H1 (cell line): Measurements from ENCODE around the gene BTRC. TPM values are rescaled to one million over a fixed set of nuclear protein-coding genes. Genes with fewer than 3 reads are reported as not detected.

ENCODE experiments used
- CTCF ChIA-PET: fragments of 300-600 bp; sonication (Branson Sonifier 250); formaldehyde crosslinking; loops from one replicate; lab custom pipeline; 2021; ENCODE audit not compliant: partially characterized antibody; lab: Charles Lee
- POLR2A ChIA-PET: fragments of 300-600 bp; sonication (Branson Sonifier 250); formaldehyde crosslinking; loops from one replicate; lab custom pipeline; 2021; ENCODE audit warnings: inconsistent platforms; ENCODE audit not compliant: partially characterized antibody; lab: Charles Lee
- DNase-seq, 2 experiments: peaks; one replicate each; pipeline versions ENCODE4 v3.0.0 to v3.0.0-alpha.2; 2010 to 2022; ENCODE audit warnings: low spot score in 2 of 2, low read depth in 1 of 2, mixed read lengths in 1 of 2
- FAIRE-seq: peaks from 2 replicates; lab custom pipeline; 2011; peaks lifted over from hg19 to GRCh38; lab: Jason Lieb, UNC
- H2AFZ ChIP-seq: 2 replicates; pipeline ENCODE4 v1.8.1; 2012; ENCODE audit warnings: low read length, inconsistent platforms
- H2AK5ac ChIP-seq: 2 replicates; pipeline ENCODE4 v1.6.1; 2013; ENCODE audit warnings: low read depth, low read length
- H2BK120ac ChIP-seq: replicated peaks from 2 replicates; pipeline ENCODE3; 2013; ENCODE audit warnings: low read depth, low read length, inconsistent platforms
- H2BK12ac ChIP-seq: 2 replicates; pipeline ENCODE4 v1.6.1; 2013; ENCODE audit warnings: low read depth, low read length
- H2BK15ac ChIP-seq: 2 replicates; pipeline ENCODE4 v1.6.1; 2013; ENCODE audit warnings: low read length
- H2BK20ac ChIP-seq: 2 replicates; pipeline ENCODE4 v1.6.1; 2013; ENCODE audit warnings: low read length
- H2BK5ac ChIP-seq: 2 replicates; pipeline ENCODE4 v1.6.1; 2013; ENCODE audit warnings: low read depth, low read length
- H3K14ac ChIP-seq: 2 replicates; pipeline ENCODE4 v1.6.1; 2013; ENCODE audit warnings: inconsistent platforms; ENCODE audit not compliant: insufficient read length
- H3K18ac ChIP-seq: 2 replicates; pipeline ENCODE4 v1.6.1; 2013; ENCODE audit warnings: low read length; ENCODE audit errors: extremely low read depth
- H3K23ac ChIP-seq: 2 replicates; pipeline ENCODE4 v1.6.1; 2013; ENCODE audit warnings: inconsistent platforms; ENCODE audit not compliant: insufficient read length
- H3K23me2 ChIP-seq: 2 replicates; pipeline ENCODE4 v1.6.1; 2013; ENCODE audit warnings: low read depth, low read length
- H3K27ac ChIP-seq: 2 replicates; pipeline ENCODE4 v1.6.1; 2011; ENCODE audit warnings: low read depth, low read length, inconsistent platforms
- H3K27me3 ChIP-seq, 4 experiments: replicated peaks in 1 of 4; 1 replicate in 1 of 4; 2 replicates in 3 of 4; pipeline versions ENCODE4 v1.6.1 to v1.8.1; 2011 to 2013; ENCODE audit warnings: low read length in 3 of 4, mild to moderate bottlenecking in 3 of 4, inconsistent platforms in 2 of 4, mixed read lengths in 2 of 4, moderate library complexity in 1 of 4; ENCODE audit not compliant: control insufficient read depth in 3 of 4, insufficient read depth in 3 of 4; ENCODE audit errors: extremely low read depth in 1 of 4
- H3K36me3 ChIP-seq, 4 experiments: 2 replicates each; pipeline versions ENCODE4 v1.6.1 to v1.8.1; 2011 to 2013; ENCODE audit warnings: mild to moderate bottlenecking in 4 of 4, low read length in 3 of 4, moderate library complexity in 2 of 4, control low read depth in 1 of 4, inconsistent platforms in 1 of 4; ENCODE audit not compliant: insufficient read depth in 4 of 4, control insufficient read depth in 2 of 4
- H3K4ac ChIP-seq: replicated peaks from 2 replicates; pipeline ENCODE3; 2013; ENCODE audit warnings: low read length, low read depth, mixed read lengths, inconsistent platforms; ENCODE audit not compliant: insufficient read length
- H3K4me1 ChIP-seq, 4 experiments: replicated peaks in 1 of 4; 1 replicate in 1 of 4; 2 replicates in 3 of 4; pipeline versions ENCODE4 v1.6.1 to v1.8.1; 2011 to 2013; ENCODE audit warnings: low read length in 3 of 4, inconsistent platforms in 2 of 4, mixed read lengths in 1 of 4; ENCODE audit not compliant: insufficient read depth in 4 of 4, control insufficient read depth in 3 of 4
- H3K4me2 ChIP-seq, 2 experiments: 2 replicates each; pipeline versions ENCODE4 v1.6.1 to v1.8.1; 2011 to 2013; ENCODE audit warnings: low read depth in 2 of 2, low read length in 2 of 2, control low read depth in 1 of 2, inconsistent platforms in 1 of 2, mild to moderate bottlenecking in 1 of 2; ENCODE audit not compliant: insufficient read depth in 1 of 2
- H3K4me3 ChIP-seq, 4 experiments: fragments of 200-600, 300-600 bp in 1 of 4; sonication (generic), shearing (Covaris generic), sonication (Bioruptor Twin) in 1 of 4; 2 replicates each; pipeline versions ENCODE4 v1.5.1 to v1.8.1; 2011 to 2016; ENCODE audit warnings: low read length in 4 of 4, low read depth in 3 of 4, control low read depth in 2 of 4, inconsistent platforms in 2 of 4, mild to moderate bottlenecking in 2 of 4, mixed read lengths in 1 of 4, moderate library complexity in 1 of 4; ENCODE audit not compliant: insufficient read depth in 2 of 4; ENCODE audit errors: extremely low read depth in 1 of 4
- H3K56ac ChIP-seq: replicated peaks from 2 replicates; pipeline ENCODE3; 2013; ENCODE audit warnings: low read depth, mild to moderate bottlenecking, mixed read lengths, low read length, inconsistent platforms; ENCODE audit not compliant: insufficient read length
- H3K79me1 ChIP-seq: 2 replicates; pipeline ENCODE4 v1.6.1; 2013; ENCODE audit warnings: low read depth, low read length, control low read depth
- H3K79me2 ChIP-seq, 2 experiments: 2 replicates each; pipeline versions ENCODE4 v1.6.1 to v1.8.1; 2012 to 2013; ENCODE audit warnings: low read length in 2 of 2, mild to moderate bottlenecking in 2 of 2, inconsistent platforms in 1 of 2; ENCODE audit not compliant: insufficient read depth in 2 of 2, control insufficient read depth in 1 of 2
- H3K9ac ChIP-seq, 4 experiments: replicated peaks in 1 of 4; 1 replicate in 1 of 4; 2 replicates in 3 of 4; pipeline versions ENCODE4 v1.6.1 to v1.8.1; 2011 to 2013; ENCODE audit warnings: low read depth in 3 of 4, low read length in 3 of 4, control low read depth in 2 of 4, mild to moderate bottlenecking in 2 of 4, moderate library complexity in 2 of 4, inconsistent platforms in 1 of 4; ENCODE audit errors: extremely low read depth in 1 of 4
- H3K9me3 ChIP-seq, 2 experiments: 2 replicates each; pipeline versions ENCODE4 v1.6.1 to v1.8.1; 2012 to 2013; ENCODE audit warnings: mild to moderate bottlenecking in 2 of 2, moderate library complexity in 2 of 2, control low read depth in 1 of 2, inconsistent platforms in 1 of 2, low read depth in 1 of 2, low read length in 1 of 2, mixed read lengths in 1 of 2; ENCODE audit not compliant: insufficient read depth in 2 of 2
- H4K20me1 ChIP-seq, 2 experiments: replicated peaks in 1 of 2; 2 replicates each; pipeline versions ENCODE3 to v1.8.1; 2011 to 2013; ENCODE audit warnings: inconsistent platforms in 2 of 2, low read length in 2 of 2, mild to moderate bottlenecking in 1 of 2; ENCODE audit not compliant: insufficient read depth in 2 of 2, control insufficient read depth in 1 of 2
- H4K5ac ChIP-seq: 2 replicates; pipeline ENCODE4 v1.6.1; 2013; ENCODE audit warnings: low read length, low read depth, mixed read lengths, inconsistent platforms; ENCODE audit not compliant: insufficient read length
- H4K8ac ChIP-seq: 2 replicates; pipeline ENCODE4 v1.8.0; 2013; ENCODE audit warnings: mild to moderate bottlenecking, moderate library complexity, low read length, inconsistent platforms; ENCODE audit not compliant: insufficient read depth; ENCODE audit errors: extremely low read depth
- H4K91ac ChIP-seq: replicated peaks from 2 replicates; pipeline ENCODE3; 2013; ENCODE audit warnings: low read length, mixed read lengths, inconsistent platforms; ENCODE audit not compliant: insufficient read length
- CHD2 ChIP-seq: IDR thresholded peaks from 2 replicates; pipeline ENCODE4 v1.6.1; 2012; ENCODE audit warnings: low read length, improper control_type of control experiment
- CREB1 ChIP-seq: IDR thresholded peaks from 2 replicates; pipeline ENCODE4 v1.6.1; 2012; ENCODE audit warnings: inconsistent platforms
- CTCF ChIP-seq, 3 experiments: IDR thresholded peaks; 1 replicate in 2 of 3; 2 replicates in 1 of 3; pipeline versions ENCODE4 v1.5.1 to v1.6.1; 2011; ENCODE audit warnings: low read length in 3 of 3, mild to moderate bottlenecking in 3 of 3, inconsistent platforms in 2 of 3, low read depth in 1 of 3, moderate library complexity in 1 of 3; ENCODE audit not compliant: insufficient read depth in 1 of 3; ENCODE audit errors: control extremely low read depth in 1 of 3
- JUN ChIP-seq: IDR thresholded peaks from 2 replicates; pipeline ENCODE4 v1.6.1; 2011; ENCODE audit warnings: low read depth, mild to moderate bottlenecking, improper control_type of control experiment, low read length
- KDM4A ChIP-seq: IDR thresholded peaks from one replicate; pipeline ENCODE4 v1.7.1; 2012; ENCODE audit warnings: low read depth, mild to moderate bottlenecking, moderate library complexity, low read length, inconsistent platforms; ENCODE audit not compliant: severe bottlenecking
- MAX ChIP-seq: IDR thresholded peaks from 2 replicates; pipeline ENCODE4 v1.6.1; 2012; ENCODE audit warnings: inconsistent platforms
- NRF1 ChIP-seq: IDR thresholded peaks from 2 replicates; pipeline ENCODE4 v1.6.1; 2011; ENCODE audit warnings: mild to moderate bottlenecking, low read depth, low read length, improper control_type of control experiment
- POLR2AphosphoS5 ChIP-seq: IDR thresholded peaks from 2 replicates; pipeline ENCODE4 v1.6.1; 2011; ENCODE audit warnings: low read depth, low read length
- RAD21 ChIP-seq, 2 experiments: IDR thresholded peaks in 1 of 2; conservative IDR thresholded peaks in 1 of 2; 2 replicates each; pipeline ENCODE4 v1.6.1; 2011; ENCODE audit warnings: low read depth in 2 of 2, low read length in 2 of 2, improper control_type of control experiment in 1 of 2, inconsistent platforms in 1 of 2, mild to moderate bottlenecking in 1 of 2, moderate library complexity in 1 of 2
- WGBS, 2 experiments: shearing (Covaris generic) in 1 of 2; methylation state at CpG; one replicate each; pipeline versions ENCODE4 v1.1.6 to v1.1.7; 2013 to 2015; ENCODE audit warnings: low lambda C conversion rate in 2 of 2, mixed read lengths in 2 of 2, inconsistent platforms in 1 of 2, low coverage in 1 of 2, missing lambda C conversion rate in 1 of 2; ENCODE audit not compliant: insufficient replicate concordance in 2 of 2, insufficient coverage in 1 of 2, insufficient read length in 1 of 2; ENCODE audit errors: extremely low coverage in 1 of 2, missing lambda C conversion rate in 1 of 2; 5-methylcytosine and 5-hydroxymethylcytosine counted together
- polyA plus RNA-seq, 7 experiments: library from polyadenylated mRNA; depleted of rRNA in 3 of 7; stranded (reverse) in 5 of 7; unstranded in 2 of 7; fragments of >200 nt in 5 of 7; fragments of 200-250 nt in 2 of 7; gene quantifications; 1 replicate in 5 of 7; 2 replicates in 1 of 7; 4 replicates in 1 of 7; pipeline versions ENCODE4 v1.2.1 to v1.2.3, GENCODE V29; 2011 to 2013; ENCODE audit warnings: missing spikeins in 2 of 7, mixed read lengths in 2 of 7
- total RNA-seq: library from RNA; stranded (reverse); fragmentation: NEBNext Ultra II Directional; extraction: Animal tissue kit (Norgen Biotek cat#: 25700); gene quantifications from 2 replicates; pipeline ENCODE4 v1.2.1, GENCODE V29; 2021

The BTRC gene
- total and polyA plus RNA-seq, 2 of the 8 experiments (the other 6 are each of a cell fraction or from before 2014, with no cell fraction given) = 9.9 to 24.7 TPM

- WGBS, 2 experiments = 92% methylated on average over 18 of the region's 21 CpGs; no CpG with 5 or more reads in 1 of the 2 experiments
- no peak overlapping the region for H4K8ac ChIP-seq
- CTCF ChIA-PET = interaction anchor here (0.7 to 5.9 kb wide), 5 partner anchors 10 to 34 kb away, joined by 3 to 42 read pairs (median 11); no protein-coding TSS in a partner anchor
- no peak overlapping the region for H2BK20ac ChIP-seq
- DNase-seq (no peak), FAIRE-seq (no peak)
- no peak overlapping the region for H2AK5ac ChIP-seq
- H3K4me3 ChIP-seq = no peak overlapping the region
- no peak overlapping the region for H2AFZ ChIP-seq
- H3K27ac ChIP-seq = no peak overlapping the region
- H3K9ac ChIP-seq = no peak overlapping the region; a peak in 2 of 7 replicates
- H2BK15ac ChIP-seq = no peak overlapping the region
- no peak overlapping the region for H3K23ac ChIP-seq
- H3K27me3 ChIP-seq = no peaks in the 10 kb centered on the region
- no peaks in the 10 kb centered on the region for H4K20me1 ChIP-seq
- H3K4ac ChIP-seq = no peak overlapping the region
- TF ChIP-seq CTCF (IDR thresholded peaks at IDR 0.05; ENCODE audit: control extremely low read depth in 1 of 3, insufficient read depth in 1 of 3, low read depth in 1 of 3, low read length in 3 of 3) (no peak), RAD21 (IDR thresholded peaks at IDR 0.05 in 1 of 2, conservative IDR thresholded peaks at IDR 0.05 in 1 of 2; ENCODE audit: low read depth in 2 of 2, low read length in 2 of 2) (no peak), POLR2AphosphoS5 (no peak), KDM4A (no peak), NRF1 (no peak), CHD2 (no peak), CREB1 (no peak), JUN (no peak), MAX (no peak)
- H3K4me2 ChIP-seq = no peak overlapping the region
- H2BK120ac ChIP-seq = no peak overlapping the region
- no peaks in the 10 kb centered on the region for H3K36me3 ChIP-seq
- H2BK12ac ChIP-seq = no peak overlapping the region
- no peak overlapping the region for H2BK5ac ChIP-seq
- H3K14ac ChIP-seq = no peak overlapping the region
- H4K5ac ChIP-seq = no peak overlapping the region
- H3K56ac ChIP-seq = no peak overlapping the region
- H3K9me3 ChIP-seq = peaks cover 2 to 3% of the 10 kb centered on the region in 2 experiments; a peak in 2 of 4 replicates
- H3K23me2 ChIP-seq = no peaks in the 10 kb centered on the region
- no peak overlapping the region for H3K18ac ChIP-seq
- POLR2A ChIA-PET = interaction anchor here (1.1 kb wide), 1 partner anchor 9 kb away, joined by 4 read pairs; no protein-coding TSS in a partner anchor
- no peaks in the 10 kb centered on the region for H3K79me2 ChIP-seq
- H4K91ac ChIP-seq = no peak overlapping the region
- H3K79me1 ChIP-seq = no peaks in the 10 kb centered on the region
- peaks cover 0 to 3% (median 0%) of the 10 kb centered on the region in 4 experiments; a peak in 2 of 7 replicates for H3K4me1 ChIP-seq
Observed at GRCh38 chr10:101322266-101323108, 31.5 kb upstream of the BTRC start.
